IMR-90 (cell line): ENCODE results near the gene TUBA3D. TPM values are rescaled to one million over a fixed set of nuclear protein-coding genes. Genes with fewer than 3 reads are reported as not detected.
A peak's percentile ranks its signal among the peaks of the same experiment; 100 is the strongest.
"Not testable (repeated sequence)": the region's sequence is repeated elsewhere in the genome, so short reads cannot be mapped to it uniquely, and the experiment has no call there.

Source experiments
- ATAC-seq: fragments of 200-7000 bp; cut with Tn5 transposase; 2 replicates; pipeline ENCODE4 v1.9.1; 2020; ENCODE audit warnings: low read depth, mild to moderate bottlenecking, moderate library complexity
- BruUV-seq: library from RNA; stranded (reverse); fragments of 400-500 nt; replicated peaks from 2 replicates; lab custom pipeline; 2021; lab: Mats Ljungman, UMichigan
- CTCF ChIA-PET: fragments of 300-600 bp; formaldehyde crosslinking; extraction: SDS; loops from one replicate; lab custom pipeline; 2021; ENCODE audit warnings: antibody characterized with exemption; lab: Yijun Ruan, JAX
- POLR2A ChIA-PET: fragments of 300-600 bp; sonication (Branson Sonifier 250); formaldehyde crosslinking; loops from one replicate; lab custom pipeline; 2022; ENCODE audit warnings: antibody characterized with exemption; ENCODE audit not compliant: unreplicated experiment; lab: Charles Lee
- DNase-seq: peaks from one replicate; pipeline ENCODE4 v3.0.0; 2013
- H2AFZ ChIP-seq: replicated peaks from 2 replicates; pipeline ENCODE3; 2013; ENCODE audit warnings: low read length, mild to moderate bottlenecking; ENCODE audit not compliant: poor library complexity
- H2AK5ac ChIP-seq: 2 replicates; pipeline ENCODE4 v1.6.1; 2013; ENCODE audit warnings: low read depth, low read length, inconsistent platforms
- H2AK9ac ChIP-seq: replicated peaks from 2 replicates; pipeline ENCODE3; 2013; ENCODE audit warnings: mild to moderate bottlenecking, low read depth, low read length, moderate library complexity; ENCODE audit not compliant: poor library complexity
- H2BK120ac ChIP-seq: 2 replicates; pipeline ENCODE4 v1.6.1; 2013; ENCODE audit warnings: low read depth, low read length, inconsistent platforms
- H2BK15ac ChIP-seq: 3 replicates; pipeline ENCODE4 v1.6.1; 2013; ENCODE audit warnings: low read depth, low read length, inconsistent platforms
- H2BK20ac ChIP-seq: 2 replicates; pipeline ENCODE4 v1.6.1; 2013; ENCODE audit warnings: low read depth, mild to moderate bottlenecking, inconsistent platforms, low read length, moderate library complexity
- H2BK5ac ChIP-seq: 2 replicates; pipeline ENCODE4 v1.6.1; 2013; ENCODE audit warnings: mild to moderate bottlenecking, low read depth, low read length, inconsistent platforms; ENCODE audit not compliant: poor library complexity, severe bottlenecking
- H3K14ac ChIP-seq: replicated peaks from 2 replicates; pipeline ENCODE4 v1.6.1; 2013; ENCODE audit warnings: low read depth, low read length, inconsistent platforms
- H3K18ac ChIP-seq: 2 replicates; pipeline ENCODE4 v1.6.1; 2013; ENCODE audit warnings: low read depth, low read length, control low read depth
- H3K23ac ChIP-seq: 2 replicates; pipeline ENCODE4 v1.6.1; 2013; ENCODE audit warnings: low read depth, low read length, inconsistent platforms
- H3K27ac ChIP-seq: 2 replicates; pipeline ENCODE4 v1.5.1; 2013; ENCODE audit warnings: mild to moderate bottlenecking, control low read depth, low read length; ENCODE audit not compliant: insufficient read depth
- H3K27me3 ChIP-seq: 2 replicates; pipeline ENCODE4 v1.6.1; 2013; ENCODE audit warnings: low read length; ENCODE audit not compliant: control insufficient read depth, insufficient read depth
- H3K36me3 ChIP-seq: 2 replicates; pipeline ENCODE4 v1.6.1; 2013; ENCODE audit warnings: low read length, mixed read lengths; ENCODE audit not compliant: control insufficient read depth, insufficient read depth
- H3K4ac ChIP-seq: 2 replicates; pipeline ENCODE4 v1.6.1; 2013; ENCODE audit warnings: low read depth, low read length, inconsistent platforms
- H3K4me1 ChIP-seq: 2 replicates; pipeline ENCODE4 v1.6.1; 2013; ENCODE audit warnings: low read length, mixed read lengths; ENCODE audit not compliant: control insufficient read depth, insufficient read depth
- H3K4me2 ChIP-seq: 2 replicates; pipeline ENCODE4 v1.6.1; 2013; ENCODE audit warnings: low read depth, mild to moderate bottlenecking, control low read depth, low read length, moderate library complexity
- H3K4me3 ChIP-seq: 2 replicates; pipeline ENCODE4 v1.5.1; 2013; ENCODE audit warnings: low read depth, mild to moderate bottlenecking, control low read depth, low read length, moderate library complexity; ENCODE audit not compliant: insufficient read depth
- H3K56ac ChIP-seq: 2 replicates; pipeline ENCODE4 v1.6.1; 2013; ENCODE audit warnings: low read length, inconsistent platforms; ENCODE audit not compliant: insufficient read depth; ENCODE audit errors: extremely low read depth
- H3K79me1 ChIP-seq, 2 experiments: 2 replicates each; pipeline ENCODE4 v1.6.1; 2013; ENCODE audit warnings: low read length in 2 of 2, inconsistent platforms in 1 of 2, low read depth in 1 of 2
- H3K9ac ChIP-seq: 2 replicates; pipeline ENCODE4 v1.6.1; 2013; ENCODE audit warnings: low read depth, low read length, control low read depth
- H3K9me1 ChIP-seq: 2 replicates; pipeline ENCODE4 v1.6.1; 2013; ENCODE audit warnings: low read length, inconsistent platforms; ENCODE audit not compliant: insufficient read depth
- H3K9me3 ChIP-seq: 2 replicates; pipeline ENCODE4 v1.6.1; 2013; ENCODE audit warnings: low read length; ENCODE audit not compliant: control insufficient read depth, insufficient read depth
- H4K20me1 ChIP-seq: 2 replicates; pipeline ENCODE4 v1.6.1; 2013; ENCODE audit warnings: low read length, inconsistent platforms; ENCODE audit not compliant: insufficient read depth
- H4K5ac ChIP-seq: 2 replicates; pipeline ENCODE4 v1.6.1; 2013; ENCODE audit warnings: mild to moderate bottlenecking, low read depth, low read length, control low read depth
- H4K8ac ChIP-seq, 2 experiments: 2 replicates each; pipeline ENCODE4 v1.6.1; 2013; ENCODE audit warnings: low read depth in 2 of 2, low read length in 2 of 2, control low read depth in 1 of 2, inconsistent platforms in 1 of 2
- H4K91ac ChIP-seq: 2 replicates; pipeline ENCODE4 v1.6.1; 2013; ENCODE audit warnings: low read depth, low read length, inconsistent platforms; ENCODE audit not compliant: insufficient read depth
- WGBS, 2 experiments: methylation state at CpG; one replicate each; pipeline versions ENCODE4 v1.1.5 to v1.1.7; 2013; ENCODE audit warnings: missing lambda C conversion rate in 2 of 2; ENCODE audit not compliant: insufficient read length in 1 of 2; ENCODE audit errors: extremely low coverage in 2 of 2; 5-methylcytosine and 5-hydroxymethylcytosine counted together
- dilution Hi-C: fragments of 300-500 bp; cut with HindIII; formaldehyde crosslinking; loops from one replicate; pipeline ENCODE4 v1.14.3; 2018; ENCODE audit warnings: low sequenced_read_pairs; ENCODE audit not compliant: unreplicated experiment
- in situ Hi-C: fragments of 300-500 bp; cut with MboI; formaldehyde crosslinking; loops from 3 replicates; pipeline ENCODE4 v1.14.3; 2019; ENCODE audit warnings: low sequenced_read_pairs, inconsistent platforms, mixed read lengths
- intact Hi-C: fragments of 100-400 bp; cut with micrococcal nuclease; formaldehyde crosslinking; loops from 2 replicates; pipeline ENCODE4 v1.10.0; 2022
- polyA plus RNA-seq, 3 experiments: library from polyadenylated mRNA; depleted of rRNA; stranded (reverse); fragments of >200 nt; gene quantifications; 2 replicates each; pipeline ENCODE4 v1.2.3, GENCODE V29; 2012; ENCODE audit warnings: low replicate concordance in 1 of 3
- total RNA-seq: library from RNA; depleted of rRNA; stranded (reverse); fragments of >200 nt; gene quantifications from 2 replicates; pipeline ENCODE4 v1.2.3, GENCODE V29; 2012

The TUBA3D gene
- total and polyA plus RNA-seq, 2 of the 4 experiments (the other 2 are of a cell fraction): not detected

DNA sequence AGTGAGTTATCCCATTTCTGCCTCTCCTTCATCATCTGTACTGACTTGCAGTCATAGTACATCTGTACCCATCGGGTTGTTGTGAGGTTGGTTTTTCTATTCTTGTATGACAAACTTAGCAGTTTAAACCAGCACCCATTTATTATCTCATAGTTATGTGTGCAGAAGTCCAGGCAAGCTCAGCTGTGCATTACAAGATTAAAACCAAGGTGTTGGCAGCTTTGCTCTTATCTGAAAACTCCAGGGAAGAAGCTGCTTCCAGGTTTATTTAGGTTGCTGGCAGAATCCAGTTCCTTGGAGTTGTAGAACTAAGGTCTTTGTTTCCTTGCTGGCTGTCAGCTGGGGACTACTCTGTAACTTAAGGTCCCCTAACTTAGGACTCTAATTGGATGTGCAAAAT is 19.6 kb downstream of the TUBA3D start:
- H3K23ac ChIP-seq, H2AK5ac ChIP-seq, H3K9ac ChIP-seq, H2AK9ac ChIP-seq, H3K56ac ChIP-seq, intact Hi-C loops, H2BK15ac ChIP-seq, H3K4ac ChIP-seq, H3K4me2 ChIP-seq, H3K9me3 ChIP-seq, POLR2A ChIA-PET, CTCF ChIA-PET, H2BK20ac ChIP-seq, H3K27me3 ChIP-seq, in situ Hi-C loops, H3K9me1 ChIP-seq, H3K14ac ChIP-seq, ATAC-seq, H4K91ac ChIP-seq, H2BK5ac ChIP-seq, H3K4me1 ChIP-seq, H3K36me3 ChIP-seq, dilution Hi-C loops, H2AFZ ChIP-seq, H3K27ac ChIP-seq, H4K8ac ChIP-seq, BruUV-seq, DNase-seq, H3K4me3 ChIP-seq, H2BK120ac ChIP-seq, H4K5ac ChIP-seq, H3K18ac ChIP-seq: not testable (repeated sequence)
- WGBS, 2 experiments: no CpG with 5 or more reads among the region's 1 CpG
- Histone ChIP-seq H3K79me1 (peaks cover 5 to 63% of the 10 kb centered on the region in 2 experiments), H4K20me1 (peaks cover 15% of the 10 kb centered on the region; the same call in 1 of the 2 replicates)

- CTCF ChIA-PET, H2AK9ac ChIP-seq, H4K91ac ChIP-seq, H2AFZ ChIP-seq, H4K8ac ChIP-seq, POLR2A ChIA-PET, H3K4me2 ChIP-seq, H3K23ac ChIP-seq, H4K5ac ChIP-seq, H3K9me1 ChIP-seq, dilution Hi-C loops, H3K9me3 ChIP-seq, H3K4ac ChIP-seq, H3K9ac ChIP-seq, H3K27me3 ChIP-seq, intact Hi-C loops, H3K4me3 ChIP-seq, H3K27ac ChIP-seq, H2BK20ac ChIP-seq, H3K4me1 ChIP-seq, H2BK120ac ChIP-seq, H2BK15ac ChIP-seq, H3K18ac ChIP-seq, H2AK5ac ChIP-seq, in situ Hi-C loops, H3K56ac ChIP-seq, BruUV-seq, H3K14ac ChIP-seq, H2BK5ac ChIP-seq: not testable (repeated sequence)
- ATAC-seq (peak; percentile 97), DNase-seq (peak; percentile 73)
- Histone ChIP-seq H3K36me3 (peaks cover 25% of the 10 kb centered on the region), H4K20me1 (peaks cover 15% of the 10 kb centered on the region; the same call in 1 of the 2 replicates), H3K79me1 (peaks cover 5 to 49% of the 10 kb centered on the region in 2 experiments)
- WGBS, 2 experiments: no CpG with 5 or more reads among the region's 8 CpGs
Observed at GRCh38 chr2:131498321-131498973, 22.5 kb downstream of the TUBA3D start.
